Psoas muscle (tissue), 8 donors: ENCODE results near the gene LRRK1. TPM values are rescaled to one million over a fixed set of nuclear protein-coding genes. Genes with fewer than 3 reads are reported as not detected.

Source experiments
- ATAC-seq, 4 donors: fragments of 200-7000 bp; cut with Tn5 transposase; one replicate each; pipeline ENCODE4 v1.9.1; 2020; ENCODE audit warnings: moderate library complexity in 3 of 4, mild to moderate bottlenecking in 2 of 4
- DNase-seq, 2 donors: peaks; one replicate each; pipeline ENCODE4 v3.0.0-alpha.2; 2020
- H3K27ac ChIP-seq: fragments of 200-600 bp; one replicate; pipeline ENCODE4 v1.8.0; 2022
- H3K27me3 ChIP-seq, 3 donors: fragments of 200-600 bp in 1 of 3; one replicate each; pipeline versions ENCODE4 v1.6.1 to v1.8.0; 2013 to 2022; ENCODE audit warnings: low read length in 2 of 3, mild to moderate bottlenecking in 2 of 3, moderate library complexity in 1 of 3; ENCODE audit not compliant: insufficient read depth in 3 of 3
- H3K36me3 ChIP-seq, 2 donors: fragments of 200-600 bp in 1 of 2; one replicate each; pipeline versions ENCODE4 v1.6.1 to v1.8.0; 2013 to 2022; ENCODE audit warnings: low read depth in 1 of 2, mild to moderate bottlenecking in 1 of 2, moderate library complexity in 1 of 2; ENCODE audit not compliant: insufficient read depth in 1 of 2
- H3K4me1 ChIP-seq: fragments of 200-600 bp; one replicate; pipeline ENCODE4 v1.8.0; 2022
- H3K4me3 ChIP-seq: fragments of 200-600 bp; one replicate; pipeline ENCODE4 v1.8.0; 2022; ENCODE audit warnings: mild to moderate bottlenecking
- H3K9me3 ChIP-seq: fragments of 200-600 bp; one replicate; pipeline ENCODE4 v1.8.0; 2022
- WGBS, 3 donors: extraction: QIAGEN DNeasy Blood & Tissue Kit; methylation state at CpG; one replicate each; pipeline versions ENCODE4 v1.1.6 to v1.1.7; 2013; 5-methylcytosine and 5-hydroxymethylcytosine counted together
- intact Hi-C, 2 donors: fragments of 100-400 bp; cut with DNase I; formaldehyde crosslinking; loops; one replicate each; pipeline versions ENCODE4 v1.11.0 to v1.14.2; 2022
- polyA plus RNA-seq, 3 donors: library from polyadenylated mRNA; stranded (reverse); fragments of 200-250 nt; gene quantifications; one replicate each; pipeline ENCODE4 v1.2.3, GENCODE V29; 2013
- total RNA-seq, 4 donors: library from RNA; stranded (reverse); fragmentation: NEBNext Ultra II Directional in 2 of 4; extraction: Animal tissue kit (Norgen Biotek cat#: 25700) in 2 of 4; gene quantifications; one replicate each; pipeline versions ENCODE4 v1.2.1 to v1.2.4, GENCODE V29; 2021 to 2023
- TF ChIP-seq, protein P1 (sequence below): fragments of 200-600 bp; IDR thresholded peaks from one replicate; pipeline ENCODE4 v1.8.0; 2022; ENCODE audit warnings: antibody characterized with exemption
- donor health status: healthy with polysubstance abuse.
- donor health status: DM: no; HTN: no; CAD: no; lungs with moderate emphysema.
- donor health status: Bipolar disorder and iron deficiency.
- donor health status: healthy.
- donor health status: DM: yes; HTN: yes; CAD: no.
- donor health status: DM: no; HTN: no; CAD: no.
- donor health status: DM: no; HTN: no; CAD: no.
- donor health status: DM: yes; HTN: yes; CAD: no.

Gene LRRK1
- total and polyA plus RNA-seq, 7 donors = 0.91 to 7.6 (median 2.6) TPM

- intact Hi-C loops = loop anchor here (2.0 to 5.0 kb wide), 2 partner anchors 69 to 178 kb away; no protein-coding TSS in a partner anchor
- 93 to 94% (median 94%) methylated on average over 48 of the region's 48 CpGs for WGBS, 3 donors
- TF ChIP-seq, protein P1, sequence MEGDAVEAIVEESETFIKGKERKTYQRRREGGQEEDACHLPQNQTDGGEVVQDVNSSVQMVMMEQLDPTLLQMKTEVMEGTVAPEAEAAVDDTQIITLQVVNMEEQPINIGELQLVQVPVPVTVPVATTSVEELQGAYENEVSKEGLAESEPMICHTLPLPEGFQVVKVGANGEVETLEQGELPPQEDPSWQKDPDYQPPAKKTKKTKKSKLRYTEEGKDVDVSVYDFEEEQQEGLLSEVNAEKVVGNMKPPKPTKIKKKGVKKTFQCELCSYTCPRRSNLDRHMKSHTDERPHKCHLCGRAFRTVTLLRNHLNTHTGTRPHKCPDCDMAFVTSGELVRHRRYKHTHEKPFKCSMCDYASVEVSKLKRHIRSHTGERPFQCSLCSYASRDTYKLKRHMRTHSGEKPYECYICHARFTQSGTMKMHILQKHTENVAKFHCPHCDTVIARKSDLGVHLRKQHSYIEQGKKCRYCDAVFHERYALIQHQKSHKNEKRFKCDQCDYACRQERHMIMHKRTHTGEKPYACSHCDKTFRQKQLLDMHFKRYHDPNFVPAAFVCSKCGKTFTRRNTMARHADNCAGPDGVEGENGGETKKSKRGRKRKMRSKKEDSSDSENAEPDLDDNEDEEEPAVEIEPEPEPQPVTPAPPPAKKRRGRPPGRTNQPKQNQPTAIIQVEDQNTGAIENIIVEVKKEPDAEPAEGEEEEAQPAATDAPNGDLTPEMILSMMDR = no peak
- H3K36me3 ChIP-seq = no peaks in the 10 kb centered on the region
- no peak for ATAC-seq
- DNase-seq = no peak
- peaks cover 4% of the 10 kb centered on the region for H3K4me1 ChIP-seq
- no peak overlapping the region for H3K27ac ChIP-seq
- no peaks in the 10 kb centered on the region for H3K9me3 ChIP-seq
- H3K4me3 ChIP-seq = no peak overlapping the region
- H3K27me3 ChIP-seq = no peaks in the 10 kb centered on the region
Observed at GRCh38 chr15:101086394-101087171, 167.4 kb downstream of the LRRK1 start.

DNA sequence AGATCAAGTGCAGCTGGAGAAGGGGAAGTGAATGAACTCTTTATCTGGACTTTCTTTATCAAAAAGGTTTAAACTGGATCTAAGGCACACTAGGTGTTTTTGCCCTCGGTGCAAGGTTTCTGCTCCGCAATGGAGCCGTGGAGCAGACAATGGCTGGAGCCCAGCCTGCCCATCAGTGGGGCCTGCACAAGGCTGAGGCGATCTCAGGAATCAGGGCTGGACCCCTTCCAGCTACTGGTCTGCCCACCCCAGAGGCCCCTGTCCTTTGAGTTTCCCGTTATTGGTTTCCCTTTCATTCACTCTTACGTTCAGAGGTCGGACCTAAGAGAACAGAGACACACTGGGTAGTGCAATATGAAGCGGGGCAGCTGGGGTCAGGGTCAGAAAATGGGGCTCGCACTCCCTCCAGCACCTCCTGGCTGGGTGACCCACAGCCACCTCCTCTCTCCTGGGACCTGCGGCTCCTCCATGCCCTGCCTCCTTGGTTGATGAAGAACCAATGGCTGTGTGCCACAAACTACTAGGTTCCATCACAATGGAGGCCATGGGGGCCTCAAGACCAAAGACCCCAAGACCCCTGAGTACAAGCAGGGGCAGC, 168.1 kb downstream of the LRRK1 start:
- intact Hi-C loops = loop anchor here (2.0 to 5.0 kb wide), 2 partner anchors 70 to 178 kb away; no protein-coding TSS in a partner anchor
- DNase-seq (no peak), ATAC-seq (no peak)
- no peak overlapping the region for H3K27ac ChIP-seq
- 86 to 89% (median 87%) methylated on average over 10 of the region's 10 CpGs for WGBS, 3 donors
- H3K27me3 ChIP-seq = no peaks in the 10 kb centered on the region
- peaks cover 10% of the 10 kb centered on the region for H3K4me1 ChIP-seq
- TF ChIP-seq, protein P1 = no peak
- H3K9me3 ChIP-seq = no peaks in the 10 kb centered on the region
- H3K36me3 ChIP-seq = no peaks in the 10 kb centered on the region
- no peak overlapping the region for H3K4me3 ChIP-seq

- H3K4me1 ChIP-seq = peaks cover 11% of the 10 kb centered on the region
- intact Hi-C loops = loop anchor here (1.0 to 5.0 kb wide), 3 partner anchors 71 to 169 kb away; no protein-coding TSS in a partner anchor
- ATAC-seq (no peak), DNase-seq (no peak)
- no peaks in the 10 kb centered on the region for H3K36me3 ChIP-seq
- TF ChIP-seq, protein P1 = no peak
- WGBS, 3 donors = 63 to 75% (median 72%) methylated on average over 4 to 6 of the region's 6 CpGs
- no peak overlapping the region for H3K27ac ChIP-seq
- H3K4me3 ChIP-seq = no peak overlapping the region
- no peaks in the 10 kb centered on the region for H3K27me3 ChIP-seq
- H3K9me3 ChIP-seq = no peaks in the 10 kb centered on the region
Observed at GRCh38 chr15:101088271-101088670, 169.1 kb downstream of the LRRK1 start.

DNA sequence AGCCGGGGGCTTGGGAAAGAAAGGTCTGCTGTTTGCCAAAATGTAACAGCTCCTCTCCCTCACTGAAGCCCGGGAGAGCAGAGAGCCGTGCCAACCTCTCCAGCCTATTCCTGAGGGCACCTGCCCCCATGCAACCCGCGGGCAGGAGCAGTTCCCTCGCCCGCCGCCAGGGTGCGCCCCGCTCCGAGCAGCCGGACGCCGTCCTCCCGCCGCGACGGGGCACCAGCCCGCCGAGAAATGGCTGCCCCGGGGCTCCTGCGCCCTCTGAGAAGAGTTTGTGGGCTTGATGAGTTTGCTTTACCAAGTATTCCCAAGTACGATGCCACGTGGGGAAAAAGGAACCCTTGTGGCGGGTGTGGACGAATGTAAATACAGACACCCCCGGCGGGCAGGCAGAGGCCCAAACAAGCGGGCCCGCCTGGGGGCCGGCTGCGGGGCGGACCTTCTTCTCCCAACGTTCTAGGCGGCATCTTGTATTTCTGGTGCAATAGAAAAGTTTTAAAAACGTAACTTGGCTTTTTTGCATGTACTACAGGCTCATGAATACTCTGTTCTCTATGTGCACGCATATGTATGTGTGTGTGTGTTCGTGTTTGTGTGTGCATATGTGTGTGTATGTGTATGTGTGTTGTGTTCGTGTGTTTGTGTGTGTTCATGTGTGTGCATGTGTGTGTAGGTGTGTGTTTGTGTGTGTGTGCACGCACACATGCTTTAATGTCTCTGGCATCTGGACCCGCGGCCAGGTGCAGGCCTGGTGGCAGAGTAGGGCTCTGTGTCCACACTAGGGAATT, 169.8 kb downstream of the LRRK1 start:
- WGBS, 3 donors = 25 to 34% (median 28%) methylated on average over 41 to 42 of the region's 42 CpGs
- Histone ChIP-seq H3K27ac (no peak overlapping the region), H3K4me1 (peaks cover 11% of the 10 kb centered on the region), H3K4me3 (peak overlapping the region; percentile 48), H3K36me3 (no peaks in the 10 kb centered on the region), H3K9me3 (no peaks in the 10 kb centered on the region), H3K27me3 (no peaks in the 10 kb centered on the region)
- TF ChIP-seq, protein P1 = peak; percentile 100
- ATAC-seq (peak; percentile 81 to 96 (median 91)), DNase-seq (peak; percentile 78 to 87)
- intact Hi-C loops = loop anchor here (1.0 to 5.0 kb wide), 3 partner anchors 72 to 168 kb away; no protein-coding TSS in a partner anchor
